Hepatocyte (in vitro differentiated cells): ENCODE results near the gene FEM1C. TPM values are rescaled to one million over a fixed set of nuclear protein-coding genes. Genes with fewer than 3 reads are reported as not detected.

Source experiments
- DNase-seq: peaks from one replicate; pipeline ENCODE4 v3.0.0-alpha.2; 2016; ENCODE audit warnings: low spot score
- H2AFZ ChIP-seq: fragments of 200-600 bp; sonication (generic); 2 replicates; pipeline ENCODE4 v1.6.0; 2016; ENCODE audit warnings: antibody characterized with exemption, mild to moderate bottlenecking
- H3K27ac ChIP-seq: fragments of 200-600 bp; sonication (generic); 2 replicates; pipeline ENCODE4 v1.5.1; 2016; ENCODE audit warnings: mild to moderate bottlenecking
- H3K27me3 ChIP-seq: fragments of 200-600 bp; sonication (generic); 2 replicates; pipeline ENCODE4 v1.6.1; 2016
- H3K36me3 ChIP-seq: fragments of 200-600 bp; sonication (generic); replicated peaks from 2 replicates; pipeline ENCODE4 v1.5.1; 2016; ENCODE audit warnings: low read depth; ENCODE audit not compliant: insufficient read depth
- H3K4me1 ChIP-seq: fragments of 200-600 bp; sonication (generic); 2 replicates; pipeline ENCODE4 v1.5.1; 2016; ENCODE audit warnings: mild to moderate bottlenecking, moderate library complexity; ENCODE audit not compliant: insufficient read depth
- H3K4me2 ChIP-seq: fragments of 200-600 bp; sonication (generic); 2 replicates; pipeline ENCODE4 v1.6.0; 2016
- H3K4me3 ChIP-seq: fragments of 200-600 bp; sonication (generic); 2 replicates; pipeline ENCODE4 v1.5.1; 2016; ENCODE audit warnings: mild to moderate bottlenecking
- H3K79me2 ChIP-seq: fragments of 200-600 bp; sonication (generic); 2 replicates; pipeline ENCODE4 v1.6.0; 2017; ENCODE audit warnings: mild to moderate bottlenecking
- H3K9me2 ChIP-seq: fragments of 200-600 bp; sonication (generic); replicated peaks from 2 replicates; pipeline ENCODE4 v1.6.0; 2017; ENCODE audit warnings: mild to moderate bottlenecking; ENCODE audit not compliant: insufficient read depth
- H3K9me3 ChIP-seq: fragments of 200-600 bp; sonication (generic); 2 replicates; pipeline ENCODE4 v1.5.1; 2016; ENCODE audit warnings: low read depth, mild to moderate bottlenecking
- H4K20me1 ChIP-seq: fragments of 200-600 bp; sonication (generic); 2 replicates; pipeline ENCODE4 v1.6.0; 2016; ENCODE audit warnings: mild to moderate bottlenecking; ENCODE audit not compliant: insufficient read depth, poor library complexity, severe bottlenecking
- EZH2 ChIP-seq: fragments of 200-600 bp; sonication (generic); IDR thresholded peaks from 2 replicates; pipeline ENCODE4 v1.6.1; 2016; ENCODE audit warnings: antibody characterized with exemption, mild to moderate bottlenecking, borderline replicate concordance
- EZH2phosphoT487 ChIP-seq: fragments of 200-600 bp; sonication (generic); IDR thresholded peaks from one replicate; pipeline ENCODE4 v1.6.1; 2018; ENCODE audit warnings: antibody characterized with exemption, mild to moderate bottlenecking, low read depth, moderate library complexity; ENCODE audit not compliant: unreplicated experiment, severe bottlenecking
- WGBS: methylation state at CpG from one replicate; pipeline ENCODE4 v1.1.6; 2016; ENCODE audit warnings: low lambda C conversion rate; ENCODE audit errors: missing lambda C conversion rate; 5-methylcytosine and 5-hydroxymethylcytosine counted together
- polyA plus RNA-seq: library from polyadenylated mRNA; unstranded; fragments of >200 nt; fragmentation: Nextera tagmentation; extraction: Ambion mirVana; gene quantifications from 2 replicates; pipeline ENCODE4 v1.2.1, GENCODE V29; 2016
- total RNA-seq: library from RNA; depleted of rRNA; stranded (reverse); fragments of >200 nt; gene quantifications from 2 replicates; pipeline ENCODE4 v1.2.3, GENCODE V29; 2014
- TF ChIP-seq, protein P1 (sequence below): fragments of 200-600 bp; sonication (generic); IDR thresholded peaks from 2 replicates; pipeline ENCODE4 v1.5.1; 2016; ENCODE audit warnings: antibody characterized with exemption, mild to moderate bottlenecking; ENCODE audit not compliant: poor library complexity

Gene FEM1C
- total and polyA plus RNA-seq, 2 experiments from 2014 or later, result 10.7 to 27.0 TPM

DNA sequence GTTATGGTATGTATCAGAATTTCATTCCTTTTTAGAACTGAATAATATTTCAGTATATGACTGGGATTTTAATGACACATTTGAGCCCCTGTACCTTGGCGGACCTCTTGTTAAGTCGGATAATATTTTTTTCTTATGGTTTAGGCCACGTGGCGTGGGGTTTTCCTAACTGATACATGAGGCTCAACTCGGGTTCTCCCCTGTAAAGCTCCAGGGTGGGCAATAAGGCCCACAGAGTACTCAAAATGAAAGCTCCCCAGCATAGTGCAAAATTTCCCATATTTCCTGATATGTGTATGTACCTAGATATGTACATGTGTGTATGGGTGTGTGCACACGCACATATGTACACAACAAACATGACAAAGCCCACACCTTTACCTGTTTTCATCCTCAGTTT lies 33.2 kb upstream of the FEM1C start:
- no peak for DNase-seq
- H3K27me3 ChIP-seq, result no peaks in the 10 kb centered on the region

DNA sequence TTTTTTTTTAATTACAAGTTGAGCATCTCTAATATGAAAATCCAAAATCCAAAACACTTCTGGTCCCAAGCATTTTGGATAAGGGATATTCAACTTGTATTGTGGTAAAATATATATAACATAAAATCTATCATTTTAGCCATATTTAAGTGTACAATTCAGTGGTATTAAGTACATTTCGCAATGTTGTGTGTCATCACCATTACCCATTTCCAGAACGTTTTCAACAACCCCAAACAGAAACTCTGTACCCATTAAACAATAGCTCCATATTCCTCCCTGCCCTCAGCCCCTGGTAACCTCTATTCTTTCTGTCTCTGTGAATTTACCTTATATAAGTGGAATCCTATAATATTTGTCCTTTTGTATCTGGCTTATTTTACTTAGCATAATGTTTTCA lies 32.8 kb upstream of the FEM1C start:
- Histone ChIP-seq H3K27ac (no peak overlapping the region), H3K9me2 (no peaks in the 10 kb centered on the region), H4K20me1 (no peaks in the 10 kb centered on the region), H3K79me2 (no peaks in the 10 kb centered on the region), H3K4me3 (no peak overlapping the region), H3K36me3 (no peaks in the 10 kb centered on the region), H2AFZ (no peak overlapping the region), H3K4me2 (no peak overlapping the region), H3K27me3 (no peaks in the 10 kb centered on the region), H3K9me3 (no peaks in the 10 kb centered on the region), H3K4me1 (no peaks in the 10 kb centered on the region)
- 83% methylated on average over 2 of the region's 2 CpGs for WGBS
- TF ChIP-seq, protein P1, sequence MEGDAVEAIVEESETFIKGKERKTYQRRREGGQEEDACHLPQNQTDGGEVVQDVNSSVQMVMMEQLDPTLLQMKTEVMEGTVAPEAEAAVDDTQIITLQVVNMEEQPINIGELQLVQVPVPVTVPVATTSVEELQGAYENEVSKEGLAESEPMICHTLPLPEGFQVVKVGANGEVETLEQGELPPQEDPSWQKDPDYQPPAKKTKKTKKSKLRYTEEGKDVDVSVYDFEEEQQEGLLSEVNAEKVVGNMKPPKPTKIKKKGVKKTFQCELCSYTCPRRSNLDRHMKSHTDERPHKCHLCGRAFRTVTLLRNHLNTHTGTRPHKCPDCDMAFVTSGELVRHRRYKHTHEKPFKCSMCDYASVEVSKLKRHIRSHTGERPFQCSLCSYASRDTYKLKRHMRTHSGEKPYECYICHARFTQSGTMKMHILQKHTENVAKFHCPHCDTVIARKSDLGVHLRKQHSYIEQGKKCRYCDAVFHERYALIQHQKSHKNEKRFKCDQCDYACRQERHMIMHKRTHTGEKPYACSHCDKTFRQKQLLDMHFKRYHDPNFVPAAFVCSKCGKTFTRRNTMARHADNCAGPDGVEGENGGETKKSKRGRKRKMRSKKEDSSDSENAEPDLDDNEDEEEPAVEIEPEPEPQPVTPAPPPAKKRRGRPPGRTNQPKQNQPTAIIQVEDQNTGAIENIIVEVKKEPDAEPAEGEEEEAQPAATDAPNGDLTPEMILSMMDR, result no peak
- no peak for TF ChIP-seq EZH2phosphoT487
- TF ChIP-seq EZH2, result no peak
- DNase-seq, result no peak

More for the DNA sequence above, 33.2 kb upstream of the FEM1C start:
- no peaks in the 10 kb centered on the region for H3K4me1 ChIP-seq
- no peaks in the 10 kb centered on the region for H3K9me3 ChIP-seq
- no peak overlapping the region for H2AFZ ChIP-seq
- TF ChIP-seq, protein P1, result no peak
- TF ChIP-seq EZH2phosphoT487, result no peak
- no peaks in the 10 kb centered on the region for H3K9me2 ChIP-seq
- H3K4me2 ChIP-seq, result no peak overlapping the region
- H3K4me3 ChIP-seq, result no peak overlapping the region
- no peak overlapping the region for H3K27ac ChIP-seq
- WGBS, result 94% methylated on average over 6 of the region's 6 CpGs
- H3K36me3 ChIP-seq, result no peaks in the 10 kb centered on the region
- no peaks in the 10 kb centered on the region for H4K20me1 ChIP-seq
- H3K79me2 ChIP-seq, result no peaks in the 10 kb centered on the region

DNA sequence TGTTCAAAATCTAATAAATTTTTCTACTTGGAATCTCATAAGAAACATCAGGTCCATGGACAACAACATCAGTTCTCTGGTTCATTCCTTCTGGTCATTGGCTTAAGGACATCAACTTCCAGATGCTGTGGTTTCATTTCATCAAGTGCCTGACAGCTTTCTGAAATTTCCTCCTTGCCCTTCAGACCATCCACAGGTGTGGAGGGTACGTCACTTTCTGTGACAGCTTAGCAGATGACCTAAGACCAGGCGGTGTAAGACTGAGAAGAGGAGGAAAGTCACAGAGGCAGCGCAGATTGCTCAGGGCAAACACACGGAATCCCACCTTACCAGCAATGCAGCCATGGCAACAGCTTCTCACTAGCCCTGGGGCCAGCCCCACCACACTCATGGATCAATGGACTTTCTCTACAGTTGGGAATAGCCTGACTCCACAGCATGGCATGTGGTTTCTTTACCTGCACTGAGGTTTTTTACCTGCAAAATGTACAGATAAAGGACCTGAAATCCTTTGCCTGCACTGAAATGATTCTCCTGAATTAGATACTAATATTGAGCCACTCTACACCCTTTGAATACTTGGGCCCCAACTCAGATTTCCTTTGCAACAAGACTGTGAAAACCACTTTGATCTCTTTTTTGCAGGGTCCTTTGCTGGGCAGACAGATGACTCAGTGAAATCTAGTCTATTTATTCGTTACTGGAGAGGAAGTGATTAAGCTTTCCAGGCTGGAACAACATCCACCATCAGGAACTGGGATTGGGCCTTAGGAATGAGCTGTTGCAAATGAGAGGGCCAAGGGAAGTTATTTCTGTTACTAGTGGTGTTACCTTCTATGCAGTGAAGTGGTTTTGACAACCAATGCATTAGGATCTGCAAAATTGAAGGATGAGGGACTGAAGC lies 30.8 kb upstream of the FEM1C start:
- no peaks in the 10 kb centered on the region for H3K4me1 ChIP-seq
- H3K9me2 ChIP-seq, result no peaks in the 10 kb centered on the region
- WGBS, result 71% methylated on average over 5 of the region's 5 CpGs
- H3K79me2 ChIP-seq, result no peaks in the 10 kb centered on the region
- no peak overlapping the region for H3K4me3 ChIP-seq
- DNase-seq, result no peak
- H3K27me3 ChIP-seq, result no peaks in the 10 kb centered on the region
- H2AFZ ChIP-seq, result no peak overlapping the region
- H4K20me1 ChIP-seq, result no peaks in the 10 kb centered on the region
- H3K4me2 ChIP-seq, result no peak overlapping the region
- TF ChIP-seq, protein P1, result no peak
- TF ChIP-seq EZH2 (no peak), EZH2phosphoT487 (no peak)
- H3K27ac ChIP-seq, result no peak overlapping the region
- no peaks in the 10 kb centered on the region for H3K36me3 ChIP-seq
- H3K9me3 ChIP-seq, result no peaks in the 10 kb centered on the region
